Stimulated activated CD4-positive, alpha-beta T cell treated with anti-CD3 and anti-CD28 coated beads, TNF-alpha, amount 100 ng/mL, for 4 hours (primary cell): ENCODE measurements around the gene SRRM5.
"Not testable (repeated sequence)": the region's sequence is repeated elsewhere in the genome, so short reads cannot be mapped to it uniquely, and the experiment has no call there.

Experiments
- DNase-seq, 3 experiments: peaks; one replicate each; pipeline ENCODE4 v3.0.0-alpha.2; 2020; ENCODE audit warnings: low read depth in 3 of 3

SRRM5 gene

DNA sequence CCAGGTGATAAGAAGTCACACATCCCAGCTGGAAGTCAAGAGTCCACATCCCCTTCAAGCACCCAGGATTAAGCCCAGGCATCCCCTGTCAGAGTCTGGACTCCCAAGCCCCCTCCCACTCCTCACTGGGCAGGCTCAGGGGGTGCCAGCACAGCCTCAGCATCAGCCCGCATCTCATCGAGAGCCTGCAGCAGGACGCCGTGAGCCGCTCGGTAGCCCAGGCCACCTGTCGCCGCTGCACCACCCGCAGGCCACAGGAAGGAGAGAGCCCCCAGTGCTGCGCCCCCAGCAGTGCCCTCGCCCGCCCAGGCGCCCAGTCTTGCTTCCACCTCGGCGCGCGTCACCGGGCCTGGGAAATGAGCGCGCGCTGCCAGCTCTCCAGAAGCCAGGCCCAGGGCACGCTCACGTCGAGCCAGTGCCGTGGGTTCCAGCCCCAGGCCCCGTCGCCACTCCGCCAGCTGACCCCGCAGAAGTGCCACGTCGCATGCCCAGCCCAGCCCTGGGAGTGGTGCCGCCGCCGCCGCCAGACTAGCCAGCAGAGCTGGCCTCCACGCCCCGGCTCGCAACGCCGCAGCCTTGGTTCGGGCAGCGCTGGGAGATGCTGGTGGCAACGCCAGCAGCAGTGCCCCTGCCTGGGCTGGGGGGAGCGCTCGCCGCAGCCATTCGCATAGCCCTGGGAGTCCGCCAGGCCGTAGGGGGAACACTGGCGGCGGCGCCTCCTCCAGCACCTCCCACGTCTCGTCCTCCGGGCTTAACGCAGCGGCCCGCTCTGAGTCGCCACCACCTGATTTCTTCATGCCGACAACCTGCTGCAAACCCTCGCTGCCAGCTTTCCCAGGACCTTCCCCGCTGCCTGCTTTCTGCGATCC lies 19.8 kb upstream of the SRRM5 start:
- DNase-seq = no peak

DNA sequence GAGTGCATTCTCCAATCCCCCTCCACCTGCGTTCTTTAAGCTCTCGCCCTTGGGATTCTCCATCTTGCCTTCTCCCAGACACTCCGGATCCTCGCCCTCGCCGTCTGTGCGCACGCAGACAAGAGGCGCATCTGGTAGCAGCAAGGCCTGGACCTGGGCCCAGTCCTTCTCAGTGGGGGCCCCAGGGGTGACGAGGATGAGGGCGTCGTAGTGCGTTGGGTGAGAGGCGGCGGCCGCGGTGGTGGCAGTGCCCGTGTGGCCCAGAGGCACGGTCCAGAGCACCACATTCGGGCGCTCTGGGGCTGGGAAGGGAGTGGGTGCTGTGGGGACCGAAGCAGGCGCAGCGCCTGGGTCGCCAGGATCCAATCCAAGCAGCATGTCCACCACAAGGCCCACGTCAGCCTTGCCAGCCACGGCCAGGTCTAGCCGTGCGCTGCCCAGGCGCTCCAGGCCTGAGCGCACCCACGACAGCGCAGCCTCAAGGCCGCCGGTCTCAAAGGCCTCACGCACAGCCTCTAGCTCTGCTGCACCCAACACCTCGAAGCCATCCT lies 19.0 kb upstream of the SRRM5 start:
- DNase-seq = no peak

DNA sequence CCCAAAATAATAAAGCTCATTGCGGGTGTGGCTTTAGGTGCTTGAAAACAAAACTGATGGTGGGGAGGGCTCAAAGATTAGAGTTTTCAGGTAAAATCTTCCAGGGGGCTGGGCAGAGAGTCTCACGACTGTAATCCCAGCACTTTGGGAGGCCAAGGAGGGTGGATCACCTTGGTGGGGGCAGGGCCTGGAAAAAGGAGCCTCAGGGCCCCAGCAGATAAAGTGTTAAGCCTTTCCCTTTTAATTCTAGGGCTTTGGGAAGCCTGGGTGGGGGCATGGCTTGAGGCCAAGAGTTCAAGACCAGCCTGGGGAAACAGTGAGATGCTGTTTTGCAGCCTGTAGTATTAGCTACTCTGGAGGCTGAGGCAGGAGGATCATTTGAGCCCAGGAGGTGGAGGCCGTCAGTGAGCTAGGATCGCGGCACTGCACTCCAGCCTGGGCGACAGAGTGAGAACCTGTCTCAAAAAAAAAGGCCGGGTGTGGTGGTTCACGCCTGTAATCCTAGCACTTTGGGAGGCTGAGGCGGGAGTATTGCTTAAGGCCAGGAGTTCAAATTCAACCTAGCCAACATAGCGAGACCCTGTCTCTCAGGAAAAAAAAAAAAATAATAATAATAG lies 17.7 kb upstream of the SRRM5 start:
- DNase-seq = no peak

DNA sequence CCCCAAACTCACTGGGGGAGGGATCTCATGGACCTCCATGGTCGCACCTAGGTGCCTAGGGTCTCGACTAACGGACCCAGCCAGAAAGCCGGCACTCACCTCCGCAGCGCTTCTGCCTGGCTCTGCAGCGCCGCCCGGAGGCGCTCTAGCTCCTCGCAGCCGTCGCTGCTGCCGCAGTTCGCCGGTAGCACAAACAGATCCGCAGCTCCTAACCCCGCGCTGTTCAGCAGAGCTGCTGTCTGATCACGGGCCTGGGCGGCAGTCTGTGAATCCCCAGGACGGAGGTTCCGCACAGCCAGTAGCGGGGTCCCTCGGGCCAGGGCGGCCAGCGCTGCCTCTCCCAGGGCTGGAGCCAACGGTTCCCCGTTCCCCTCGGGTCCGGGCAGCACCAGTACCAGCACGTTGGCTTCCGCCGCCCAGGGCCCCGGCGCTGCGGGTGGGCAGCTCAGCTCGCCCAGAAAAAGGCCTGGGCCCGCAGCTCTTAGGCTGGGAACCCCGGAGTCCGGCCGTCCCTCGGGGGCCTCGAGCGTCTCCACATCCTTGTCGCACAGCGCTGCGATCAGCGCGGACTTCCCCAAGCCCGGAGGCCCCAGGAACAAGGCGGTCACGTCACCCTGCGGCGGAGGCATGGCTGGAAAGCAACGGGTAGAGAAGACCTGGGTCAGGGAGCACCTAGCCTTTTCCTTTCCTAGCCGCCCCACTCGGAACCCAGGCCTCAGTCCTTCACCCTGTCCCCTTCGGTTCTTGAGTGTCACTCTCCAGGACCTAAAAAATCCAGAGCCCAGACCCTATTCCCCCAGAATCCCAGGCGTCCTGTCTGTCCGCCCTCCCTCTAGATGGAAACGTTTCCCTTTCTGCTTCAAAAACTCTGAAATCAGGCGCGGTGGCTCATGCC lies 16.9 kb upstream of the SRRM5 start:
- peak; percentile 49 to 53 (median 50) for DNase-seq

DNA sequence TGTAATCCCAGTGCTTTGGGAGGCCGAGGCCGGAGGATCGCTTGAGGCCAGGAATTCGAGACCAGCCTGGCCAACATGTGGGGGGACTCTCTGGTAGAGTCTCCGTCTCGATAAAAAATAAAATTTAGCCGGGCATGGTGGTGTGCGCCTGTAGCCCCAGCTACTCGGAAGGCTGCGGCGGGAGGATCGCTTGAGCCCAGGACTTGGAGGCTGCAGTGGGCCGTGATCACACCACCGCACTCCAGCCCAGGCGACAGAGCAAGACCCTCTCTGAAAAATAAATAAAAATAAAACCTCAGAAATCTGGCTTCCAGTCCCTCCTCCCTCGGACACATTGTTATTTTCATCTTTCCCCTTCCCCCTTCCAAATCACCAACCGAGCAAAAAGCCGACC lies 16.3 kb upstream of the SRRM5 start:
- no peak for DNase-seq

DNA sequence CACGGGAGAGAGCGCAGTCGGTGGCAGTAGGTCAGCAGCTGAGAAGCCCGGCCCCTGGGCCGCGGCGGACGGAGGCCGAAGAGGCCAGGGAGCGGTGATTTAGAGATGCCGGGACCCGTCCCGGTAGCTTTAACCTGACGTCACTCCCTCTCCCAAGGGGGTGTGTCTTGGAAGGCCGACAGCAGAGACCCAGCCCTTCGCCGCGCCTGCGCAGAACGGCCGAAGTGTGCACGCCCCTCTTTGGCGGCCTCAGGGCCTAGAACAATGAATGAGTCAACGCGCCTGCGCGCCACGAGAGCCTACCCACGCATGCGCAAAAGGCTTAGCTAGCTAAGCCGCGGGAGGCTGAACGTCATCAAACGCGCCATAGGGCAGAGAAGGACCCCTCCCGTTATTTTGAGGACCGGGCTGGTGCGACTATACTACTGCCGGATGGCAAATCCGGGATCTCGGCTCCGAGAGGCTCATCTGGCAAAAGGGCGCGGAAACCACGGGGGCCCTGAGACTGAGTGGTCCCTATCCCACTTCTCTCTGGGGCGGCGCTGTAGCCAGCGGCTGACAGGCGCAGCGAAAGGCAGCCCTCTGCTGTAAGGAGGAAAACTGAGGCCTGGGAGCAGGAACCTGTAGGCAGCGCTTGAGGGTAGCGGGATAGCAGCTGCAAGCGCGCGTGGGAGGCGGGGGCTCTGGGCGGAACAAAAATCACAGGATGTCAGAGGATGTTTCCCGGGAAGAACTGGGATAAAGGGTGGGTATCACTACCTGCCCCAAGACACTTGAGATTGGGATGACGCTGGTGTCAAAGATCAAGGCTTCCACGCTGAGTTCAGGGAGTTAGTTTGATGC lies 15.7 kb upstream of the SRRM5 start, which contains the start of the genes IRGQ and ZNF576:
Gene IRGQ, minus strand, starts transcription at position 136 of the 843 bp plus-strand sequence. CDS start 796 bp downstream, outside the sequence.
Gene ZNF576, plus strand, starts transcription at position 597 of the 843 bp plus-strand sequence. CDS start 514 bp downstream, outside the sequence.
- peak; percentile 100 for DNase-seq

DNA sequence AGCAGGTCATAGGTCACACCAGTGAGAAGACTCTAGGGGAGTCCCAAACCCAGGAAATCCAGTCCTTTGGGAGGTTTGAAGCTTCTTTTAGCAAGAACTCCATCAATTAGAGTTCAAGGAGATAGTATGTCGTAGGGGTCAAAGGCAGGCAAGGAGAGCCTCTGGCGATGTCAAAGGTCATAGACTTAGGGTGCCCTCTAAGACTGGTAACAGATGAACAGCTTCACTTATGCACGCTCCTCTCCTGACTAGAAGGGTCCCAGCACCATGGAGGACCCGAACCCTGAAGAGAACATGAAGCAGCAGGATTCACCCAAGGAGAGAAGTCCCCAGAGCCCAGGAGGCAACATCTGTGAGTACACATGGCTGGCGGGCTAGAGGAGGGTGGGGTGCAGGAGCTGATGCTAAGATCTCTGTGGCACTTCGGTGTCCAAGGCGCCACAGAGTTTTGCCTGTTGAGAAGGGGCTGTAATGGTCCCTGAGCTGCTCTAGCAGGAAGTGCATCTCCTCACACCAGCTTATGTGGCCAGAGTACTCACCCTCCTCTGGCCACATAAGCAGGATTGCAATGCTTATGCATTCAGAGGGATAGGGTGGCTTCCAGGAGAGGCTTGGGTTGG lies 14.9 kb upstream of the SRRM5 start:
- DNase-seq = no peak

DNA sequence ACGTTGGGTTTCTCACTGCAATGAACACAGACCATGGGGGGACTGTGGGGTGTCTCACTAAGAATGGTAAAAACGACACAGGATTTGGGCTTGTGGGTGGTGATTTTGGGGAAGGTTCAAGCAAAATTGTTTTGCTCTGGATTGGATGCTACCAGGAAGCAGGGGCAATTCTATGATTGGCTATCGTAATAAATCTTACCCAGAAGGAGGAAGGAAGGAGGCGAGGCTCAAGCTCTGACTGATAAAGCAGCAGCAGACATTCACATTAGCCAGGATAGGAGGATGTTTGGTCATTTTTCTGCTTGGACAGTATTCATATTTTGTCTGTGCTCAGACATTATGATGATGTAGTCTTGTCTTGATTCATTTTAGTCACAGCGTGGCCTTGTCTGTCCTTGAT lies 14.0 kb upstream of the SRRM5 start:
- DNase-seq = no peak

DNA sequence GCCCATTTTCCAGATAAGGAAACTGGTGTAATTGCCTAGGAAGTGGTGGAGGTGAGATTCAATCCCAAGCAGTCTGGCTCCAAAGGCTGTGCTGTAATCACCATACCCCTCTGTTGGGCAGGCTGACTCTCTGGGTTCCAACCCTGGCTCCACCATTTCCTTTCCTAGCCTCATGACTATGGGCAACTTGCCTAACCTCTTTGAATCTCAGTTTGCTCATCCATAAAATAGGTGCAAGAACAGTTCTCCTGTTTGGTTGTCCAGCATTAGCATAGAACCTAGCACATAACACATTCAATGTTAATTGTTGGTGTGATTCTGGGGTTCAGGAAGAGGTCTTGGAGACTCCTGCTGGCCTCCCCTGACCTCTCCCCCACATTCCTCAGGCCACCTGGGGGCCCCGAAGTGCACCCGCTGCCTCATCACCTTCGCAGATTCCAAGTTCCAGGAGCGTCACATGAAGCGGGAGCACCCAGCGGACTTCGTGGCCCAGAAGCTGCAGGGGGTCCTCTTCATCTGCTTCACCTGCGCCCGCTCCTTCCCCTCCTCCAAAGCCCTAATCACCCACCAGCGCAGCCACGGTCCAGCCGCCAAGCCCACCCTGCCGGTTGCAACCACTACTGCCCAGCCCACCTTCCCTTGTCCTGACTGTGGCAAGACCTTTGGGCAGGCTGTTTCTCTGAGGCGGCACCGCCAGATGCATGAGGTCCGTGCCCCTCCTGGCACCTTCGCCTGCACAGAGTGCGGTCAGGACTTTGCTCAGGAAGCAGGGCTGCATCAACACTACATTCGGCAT lies 13.2 kb upstream of the SRRM5 start:
- DNase-seq = no peak

DNA sequence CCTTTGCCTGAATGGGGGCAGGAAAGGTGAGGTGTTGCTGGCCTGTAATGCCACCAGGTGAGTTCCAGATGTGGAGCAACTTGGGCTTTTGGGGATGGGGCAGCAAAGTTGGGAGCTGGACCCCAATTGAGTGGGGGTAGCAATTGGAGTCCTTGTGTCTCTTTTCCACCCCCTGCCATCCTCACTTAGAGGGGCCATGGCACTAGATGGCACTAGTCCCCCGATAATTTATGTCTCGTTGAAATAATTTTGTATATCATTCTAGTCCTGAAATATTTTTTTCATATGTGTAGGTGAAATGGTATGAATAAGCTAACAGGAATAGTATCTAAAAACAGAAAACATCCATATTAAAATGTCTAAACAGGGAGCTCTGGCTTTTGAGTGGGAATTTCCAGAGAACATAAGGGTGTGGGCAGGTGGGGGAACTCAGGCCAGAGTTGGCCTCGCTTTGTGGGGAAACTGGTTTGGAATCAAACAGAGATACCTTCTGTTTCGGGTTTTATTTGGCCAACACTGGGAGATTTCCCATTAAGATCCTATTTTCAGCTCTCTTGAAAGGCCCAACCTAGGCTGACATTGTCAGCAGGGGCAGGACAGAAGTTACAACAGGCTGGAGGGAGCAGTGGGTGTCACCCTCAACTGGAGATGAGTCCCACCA lies 12.1 kb upstream of the SRRM5 start:
- DNase-seq = no peak

DNA sequence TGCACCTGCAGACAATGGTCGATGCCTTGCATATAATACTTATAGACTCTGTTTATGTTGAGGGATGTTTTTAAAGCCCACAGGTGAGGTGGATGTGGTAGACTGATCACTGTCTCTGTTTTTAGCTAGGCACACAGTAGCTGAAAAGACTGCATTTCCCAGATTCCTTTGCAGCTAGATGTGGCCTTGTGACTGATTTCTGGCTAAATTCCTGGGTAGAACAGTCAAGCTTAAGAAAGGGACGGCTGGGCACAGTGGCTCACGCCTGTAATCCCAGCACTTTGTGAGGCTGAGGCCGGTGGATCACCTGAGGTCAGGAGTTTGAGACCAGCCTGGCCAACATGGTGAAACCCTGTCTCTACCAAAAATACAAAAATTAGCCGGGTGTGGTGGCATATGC lies 11.6 kb upstream of the SRRM5 start:
- DNase-seq = not testable (repeated sequence)

DNA sequence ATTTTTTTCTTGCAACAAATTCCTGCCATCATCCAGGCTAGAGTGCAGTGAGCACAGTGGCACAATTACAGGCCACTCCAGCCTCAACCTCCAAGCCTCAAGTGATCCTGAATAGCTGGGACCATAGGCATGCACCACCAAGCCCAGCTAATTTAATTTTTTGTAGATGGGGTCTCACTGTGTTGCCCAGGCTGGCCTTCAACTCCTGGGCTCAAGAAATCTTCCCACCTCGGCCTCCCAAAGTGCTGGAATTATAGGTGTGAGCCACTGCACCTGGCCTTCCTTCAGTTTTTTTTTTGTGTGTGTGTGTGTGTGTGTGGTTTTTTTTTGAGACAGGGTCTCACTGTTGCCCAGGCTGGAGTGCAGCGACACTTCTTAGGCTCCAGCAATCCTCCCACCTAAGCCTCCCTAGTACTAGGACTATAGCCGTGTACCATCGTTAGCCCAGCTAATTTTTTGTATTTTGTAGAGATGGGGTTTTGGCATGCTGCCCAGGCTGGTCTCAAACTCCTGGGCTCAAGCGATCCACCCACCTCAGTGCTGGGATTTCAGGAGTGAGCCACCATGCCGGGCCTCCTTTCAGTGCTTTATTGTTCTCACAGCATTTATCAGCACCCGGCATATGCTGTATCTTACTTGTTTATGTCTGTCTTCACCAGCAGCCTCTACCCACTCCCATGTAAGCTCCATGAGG lies 5.9 kb upstream of the SRRM5 start:
- DNase-seq = no peak

DNA sequence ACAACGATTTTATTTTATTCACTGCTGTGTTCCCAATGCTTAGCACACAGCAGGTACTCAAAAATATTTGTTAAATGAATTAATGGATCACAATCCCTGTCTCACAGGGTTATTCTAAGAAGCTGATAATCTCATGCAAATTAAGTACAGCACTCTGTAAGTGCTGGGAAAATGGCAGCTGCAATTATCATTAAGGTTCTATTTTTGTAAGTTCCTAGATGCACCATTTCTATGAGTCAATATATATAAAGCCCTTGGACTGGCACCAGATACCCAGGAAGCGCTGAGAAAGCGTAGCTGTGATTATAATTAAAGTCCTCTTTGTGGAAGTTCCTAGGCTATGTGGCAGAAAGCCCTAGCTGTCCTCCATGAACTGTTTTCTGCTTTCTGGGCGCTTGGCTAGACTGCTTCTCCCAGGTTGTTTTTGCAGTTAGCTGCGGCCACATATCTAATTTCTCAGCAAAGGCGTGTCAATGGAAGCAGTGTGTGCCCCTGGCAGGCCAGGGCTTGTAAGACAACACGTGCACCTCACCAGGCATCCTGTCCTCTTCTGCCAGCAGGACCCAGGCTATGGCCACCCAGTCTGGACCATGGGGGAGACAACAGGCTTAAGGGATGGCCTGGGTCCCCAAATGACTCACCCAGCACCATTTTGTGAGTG lies 5.2 kb upstream of the SRRM5 start:
- DNase-seq = no peak

DNA sequence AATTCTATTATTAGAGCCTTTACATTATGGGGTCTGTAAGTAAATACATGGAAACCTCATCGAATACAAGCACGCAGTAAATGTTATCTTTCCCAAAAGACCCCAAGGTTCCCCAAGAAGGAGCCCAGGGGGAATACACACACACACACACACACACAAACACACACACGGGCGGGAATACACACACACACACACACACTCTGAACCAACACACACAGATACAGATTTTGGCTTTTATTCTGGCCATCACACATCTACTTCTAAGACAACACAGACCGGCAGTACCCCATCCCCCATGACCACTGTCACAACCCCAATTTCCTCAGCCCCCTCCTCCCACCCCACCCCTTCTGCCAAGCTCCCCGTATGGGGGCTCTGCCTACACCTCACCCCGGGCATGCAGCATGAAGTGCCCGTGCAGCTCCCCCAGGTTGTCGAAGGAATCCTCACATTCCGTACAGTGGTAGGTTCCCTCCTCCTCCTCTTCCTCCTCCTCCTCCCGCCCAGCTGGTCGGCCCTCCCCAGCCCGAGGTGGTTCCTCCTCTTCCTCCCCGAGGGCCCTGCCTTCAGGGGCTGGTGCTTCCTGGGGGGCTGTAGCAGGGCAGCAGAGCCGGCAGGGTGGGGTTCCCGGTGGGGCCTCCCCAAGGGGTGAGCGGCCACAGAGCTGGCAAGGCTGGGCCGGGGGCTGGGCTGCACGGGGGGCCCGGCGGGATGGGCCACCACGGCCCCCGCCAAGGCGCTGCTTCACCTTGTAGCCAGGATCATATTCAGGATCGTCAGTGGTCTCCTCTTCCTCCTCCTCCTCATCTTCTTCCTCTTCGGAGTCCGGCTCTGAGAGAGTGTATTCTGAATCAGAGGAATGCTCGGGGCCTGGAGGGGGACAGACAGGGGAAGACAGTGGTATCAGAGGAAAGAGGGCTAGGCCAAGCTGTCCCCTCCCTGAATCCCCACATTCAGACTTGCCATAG lies 4.4 kb upstream of the SRRM5 start:
- no peak for DNase-seq

DNA sequence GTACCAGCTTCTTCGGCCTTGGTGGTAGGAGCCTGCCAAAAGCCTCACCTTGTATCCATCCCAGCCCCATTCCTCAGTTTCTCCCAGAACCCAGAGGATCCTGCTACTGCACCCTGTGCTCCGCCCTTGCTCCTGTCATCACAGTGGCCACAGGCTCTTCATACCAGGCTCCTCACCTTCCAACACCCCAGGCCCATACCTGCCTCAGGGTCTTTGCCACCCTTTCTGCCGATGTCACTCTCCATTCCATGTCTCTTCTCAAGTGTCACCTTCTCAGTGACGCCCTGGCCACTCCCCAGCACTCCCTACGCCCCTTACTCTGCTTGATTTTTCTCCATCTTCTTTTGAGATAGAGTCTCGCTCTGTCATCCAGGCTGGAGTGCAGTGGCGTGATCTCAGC lies 2.0 kb upstream of the SRRM5 start:
- DNase-seq = no peak

DNA sequence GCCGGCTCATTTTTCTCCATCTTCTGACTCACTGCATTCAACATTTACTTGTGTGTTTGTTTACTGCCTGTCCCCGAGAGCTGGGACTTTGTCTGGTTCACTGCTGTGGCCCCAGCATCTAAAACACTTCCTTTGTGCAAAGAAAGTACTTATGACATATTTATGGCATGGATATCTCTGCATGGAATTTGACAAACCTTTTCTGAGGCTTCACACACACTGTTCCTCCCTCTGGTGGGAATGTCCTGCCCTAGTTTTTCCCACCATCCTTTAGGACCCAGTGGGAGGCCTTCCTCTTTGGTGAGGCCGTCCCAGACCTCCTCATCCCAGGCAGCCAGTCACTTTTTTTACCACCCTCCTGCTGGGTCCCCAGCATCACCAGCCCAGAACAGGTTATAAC lies 1.4 kb upstream of the SRRM5 start:
- no peak for DNase-seq

DNA sequence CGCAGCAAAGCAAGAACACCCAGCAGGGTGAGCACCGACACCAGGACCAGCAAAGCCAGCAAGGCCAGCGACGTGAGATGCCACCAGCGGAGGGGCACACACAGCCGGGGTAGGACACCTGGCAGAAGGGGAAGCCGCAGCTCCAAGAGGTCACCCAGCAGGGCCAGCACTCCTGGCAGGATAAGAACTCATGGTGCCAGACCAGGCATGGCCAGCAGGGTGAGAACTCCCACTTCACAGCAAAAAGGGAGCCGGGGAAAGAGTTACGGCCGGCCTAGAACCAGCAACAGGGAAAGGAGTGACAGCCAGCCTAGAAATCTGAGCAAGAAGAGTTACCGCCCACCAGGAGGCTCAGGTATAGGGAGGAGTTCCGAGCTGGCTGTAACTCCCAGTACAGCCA lies 486 bp downstream of the SRRM5 start:
- DNase-seq = no peak
